CD14-positive monocyte (primary cell): ENCODE measurements around the gene CAPG. TPM values are rescaled to one million over a fixed set of nuclear protein-coding genes. Genes with fewer than 3 reads are reported as not detected.

ENCODE experiments used
- DNase-seq, 3 donors: peaks; one replicate each; pipeline ENCODE4 v3.0.0-alpha.2; 2011 to 2022
- H2AFZ ChIP-seq: 2 replicates; pipeline ENCODE4 v1.6.0; 2012; ENCODE audit warnings: mild to moderate bottlenecking, low read depth, low read length, inconsistent platforms; ENCODE audit not compliant: insufficient read depth, poor library complexity, severe bottlenecking
- H3K27ac ChIP-seq, 2 donors: 1 replicate in 1 of 2; 2 replicates in 1 of 2; pipeline ENCODE4 v1.5.1; 2012 to 2013; ENCODE audit warnings: low read length in 2 of 2, control low read depth in 1 of 2, inconsistent platforms in 1 of 2, low read depth in 1 of 2, mild to moderate bottlenecking in 1 of 2
- H3K27me3 ChIP-seq, 2 donors: one replicate each; pipeline versions ENCODE4 v1.6.0 to v1.6.1; 2011 to 2013; ENCODE audit warnings: low read length in 2 of 2; ENCODE audit not compliant: control insufficient read depth in 2 of 2, insufficient read depth in 2 of 2
- H3K36me3 ChIP-seq, 2 donors: replicated peaks in 1 of 2; 1 replicate in 1 of 2; 2 replicates in 1 of 2; pipeline versions ENCODE4 v1.5.1 to v1.6.1; 2012 to 2013; ENCODE audit warnings: low read length in 2 of 2, control low read depth in 1 of 2, inconsistent platforms in 1 of 2, mild to moderate bottlenecking in 1 of 2; ENCODE audit not compliant: insufficient read depth in 2 of 2, control insufficient read depth in 1 of 2
- H3K4me1 ChIP-seq, 2 donors: 1 replicate in 1 of 2; 2 replicates in 1 of 2; pipeline versions ENCODE4 v1.5.1 to v1.6.1; 2012 to 2013; ENCODE audit warnings: low read length in 2 of 2, control low read depth in 1 of 2, inconsistent platforms in 1 of 2, mild to moderate bottlenecking in 1 of 2, moderate library complexity in 1 of 2; ENCODE audit not compliant: insufficient read depth in 2 of 2, control insufficient read depth in 1 of 2
- H3K4me2 ChIP-seq: replicated peaks from 2 replicates; pipeline ENCODE3; 2012; ENCODE audit warnings: low read length, moderate library complexity, mild to moderate bottlenecking; ENCODE audit not compliant: poor library complexity, severe bottlenecking; ENCODE audit errors: extremely low read depth
- H3K4me3 ChIP-seq, 3 experiments: fragments of 200-600 bp in 1 of 3; sonication (generic) in 1 of 3; replicated peaks in 1 of 3; 1 replicate in 2 of 3; 2 replicates in 1 of 3; pipeline ENCODE4 v1.5.1; 2011 to 2013; ENCODE audit warnings: low read length in 3 of 3, mild to moderate bottlenecking in 3 of 3, control low read depth in 2 of 3, low read depth in 2 of 3, inconsistent platforms in 1 of 3, moderate library complexity in 1 of 3
- H3K79me2 ChIP-seq: 2 replicates; pipeline ENCODE4 v1.6.0; 2012; ENCODE audit warnings: mild to moderate bottlenecking, control low read depth, inconsistent platforms, low read length, moderate library complexity; ENCODE audit not compliant: insufficient read depth
- H3K9ac ChIP-seq: 2 replicates; pipeline ENCODE4 v1.6.0; 2017; ENCODE audit warnings: low read length, mild to moderate bottlenecking; ENCODE audit not compliant: insufficient read depth, poor library complexity, severe bottlenecking
- H3K9me3 ChIP-seq, 2 donors: replicated peaks in 1 of 2; 1 replicate in 1 of 2; 2 replicates in 1 of 2; pipeline versions ENCODE4 v1.5.1 to v1.6.1; 2012 to 2013; ENCODE audit warnings: low read length in 2 of 2, control low read depth in 1 of 2; ENCODE audit not compliant: control insufficient read depth in 1 of 2, insufficient read depth in 1 of 2
- H4K20me1 ChIP-seq: 2 replicates; pipeline ENCODE4 v1.6.0; 2012; ENCODE audit warnings: mild to moderate bottlenecking, low read length, control low read depth, moderate library complexity; ENCODE audit not compliant: insufficient read depth
- H3K27ac Mint-ChIP-seq, 7 donors: one replicate each; pipeline ENCODE4 v1.8.0; 2020; ENCODE audit warnings: mild to moderate bottlenecking in 7 of 7, mixed read lengths in 7 of 7, moderate library complexity in 6 of 7, inconsistent platforms in 2 of 7
- H3K27me3 Mint-ChIP-seq, 3 donors: one replicate each; pipeline ENCODE4 v1.8.0; 2021 to 2022; ENCODE audit warnings: low read depth in 3 of 3, mild to moderate bottlenecking in 3 of 3, mixed read lengths in 3 of 3, moderate library complexity in 3 of 3, inconsistent platforms in 1 of 3
- H3K36me3 Mint-ChIP-seq, 2 donors: one replicate each; pipeline ENCODE4 v1.8.0; 2020; ENCODE audit warnings: mixed read lengths in 2 of 2, inconsistent platforms in 1 of 2, mild to moderate bottlenecking in 1 of 2
- H3K4me1 Mint-ChIP-seq: one replicate; pipeline ENCODE4 v1.8.0; 2020; ENCODE audit warnings: mild to moderate bottlenecking, mixed read lengths
- H3K4me3 Mint-ChIP-seq, 2 donors: one replicate each; pipeline ENCODE4 v1.8.0; 2020; ENCODE audit warnings: mild to moderate bottlenecking in 2 of 2, mixed read lengths in 2 of 2, moderate library complexity in 1 of 2
- H3K9me3 Mint-ChIP-seq, 7 donors: one replicate each; pipeline ENCODE4 v1.8.0; 2020 to 2022; ENCODE audit warnings: mixed read lengths in 7 of 7, mild to moderate bottlenecking in 6 of 7, moderate library complexity in 6 of 7, inconsistent platforms in 2 of 7
- CTCF ChIP-seq: fragments of 200-600 bp; IDR thresholded peaks from one replicate; pipeline ENCODE4 v1.8.0; 2022; ENCODE audit warnings: antibody characterized with exemption, mild to moderate bottlenecking
- WGBS: methylation state at CpG from one replicate; pipeline ENCODE4 v1.1.5; 2013; ENCODE audit warnings: missing lambda C conversion rate; ENCODE audit not compliant: insufficient coverage; 5-methylcytosine and 5-hydroxymethylcytosine counted together
- intact Hi-C, 2 donors: fragments of 100-400 bp; cut with micrococcal nuclease; formaldehyde crosslinking; loops; one replicate each; pipeline versions ENCODE4 v1.15.0 to v1.15.1; 2023
- polyA plus RNA-seq, 3 donors: library from polyadenylated mRNA; depleted of rRNA in 1 of 3; unstranded in 2 of 3; stranded (reverse) in 1 of 3; fragments of 300-500 nt in 2 of 3; fragments of >200 nt in 1 of 3; fragmentation: Illumina TruSeq in 2 of 3; gene quantifications; 1 replicate in 2 of 3; 2 replicates in 1 of 3; pipeline ENCODE4 v1.2.3, GENCODE V29; 2012 to 2021

Gene CAPG
- polyA plus RNA-seq, 3 donors: 474 to 847 (median 631) TPM

DNA sequence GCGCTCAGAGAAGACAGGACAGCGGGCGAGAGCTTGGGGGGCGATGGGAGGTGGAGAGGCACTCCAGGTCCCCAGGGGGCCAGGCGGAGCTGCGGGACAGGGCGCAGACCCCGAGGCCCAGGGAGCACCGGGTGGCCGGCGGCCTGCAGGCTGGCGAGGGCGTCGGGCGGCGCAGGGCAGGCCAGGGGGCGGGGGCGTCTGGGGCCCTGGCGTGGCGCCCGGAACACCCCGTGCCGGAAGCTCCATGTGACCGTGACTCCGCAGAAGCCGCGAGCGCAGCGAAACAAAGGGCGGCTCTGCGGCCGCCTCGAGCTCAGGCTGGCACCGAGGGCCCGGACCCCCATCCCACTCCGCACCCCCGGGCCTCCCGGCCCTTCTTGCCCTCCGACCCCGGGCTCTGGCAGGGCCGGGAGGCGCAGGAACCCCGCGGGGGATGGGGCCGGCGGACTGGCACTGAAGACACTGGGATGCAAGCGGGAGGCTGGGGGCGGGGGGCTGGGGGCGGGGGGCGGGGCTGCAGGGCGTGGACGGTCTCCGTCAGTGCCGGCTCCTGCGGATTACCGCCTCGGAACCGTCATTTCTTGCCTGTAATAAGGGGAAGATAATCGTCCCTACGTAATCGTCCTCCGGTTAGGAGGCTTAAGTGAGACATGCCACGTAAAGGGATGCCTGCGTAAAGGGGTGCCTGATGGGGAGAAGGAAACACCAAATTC is 27.5 kb upstream of the CAPG start:
- H3K27me3 ChIP-seq: no peaks in the 10 kb centered on the region
- H3K4me1 ChIP-seq: peaks cover 57 to 66% of the 10 kb centered on the region in 2 donors
- H3K79me2 ChIP-seq: no peaks in the 10 kb centered on the region
- peak overlapping the region; percentile 57 for H2AFZ ChIP-seq
- H3K9ac ChIP-seq: peak overlapping the region; percentile 83
- no peaks in the 10 kb centered on the region for H3K9me3 ChIP-seq
- WGBS: 0% methylated on average over 53 of the region's 64 CpGs
- H3K27ac ChIP-seq: peak overlapping the region; percentile 92 to 98
- peaks cover 59% of the 10 kb centered on the region for H3K4me1 Mint-ChIP-seq
- peak overlapping the region; percentile 71 for H3K4me2 ChIP-seq
- peak; percentile 96 for DNase-seq
- H3K9me3 Mint-ChIP-seq: no peaks in the 10 kb centered on the region
- intact Hi-C loops: loop anchor here (5.0 kb wide), 2 partner anchors 60 to 100 kb away; partner anchors contain the start of gene MAT2A (in 2 of the 2)
- H3K4me3 Mint-ChIP-seq: peak overlapping the region; percentile 68 to 76
- H4K20me1 ChIP-seq: no peaks in the 10 kb centered on the region
- no peak for TF ChIP-seq CTCF
- H3K27ac Mint-ChIP-seq: peak overlapping the region; percentile 98 to 100 (median 99)
- no peaks in the 10 kb centered on the region for H3K36me3 Mint-ChIP-seq
- H3K27me3 Mint-ChIP-seq: peaks cover 0 to 7% (median 2%) of the 10 kb centered on the region in 3 donors
- H3K36me3 ChIP-seq: no peaks in the 10 kb centered on the region
- peak overlapping the region in 2 of 3 experiments; percentile 12 to 38 for H3K4me3 ChIP-seq

GRCh38 chr2:85436836-85437487 is 26.8 kb upstream of the CAPG start:
- peak overlapping the region; percentile 95 to 100 (median 98) for H3K27ac Mint-ChIP-seq
- intact Hi-C loops: loop anchor here (5.0 kb wide), 2 partner anchors 60 to 100 kb away; partner anchors contain the start of gene MAT2A (in 2 of the 2)

More at GRCh38 chr2:85436836-85437487, 26.8 kb upstream of the CAPG start:
- peak overlapping the region; percentile 83 for H3K9ac ChIP-seq
- peak in 1 of 3 donors; percentile 18 for DNase-seq
- peak overlapping the region; percentile 62 to 64 for H3K4me3 Mint-ChIP-seq
- H4K20me1 ChIP-seq: no peaks in the 10 kb centered on the region
- H2AFZ ChIP-seq: peak overlapping the region; percentile 57
- no peak for TF ChIP-seq CTCF
- no peaks in the 10 kb centered on the region for H3K9me3 Mint-ChIP-seq
- WGBS: 57% methylated on average over 5 of the region's 10 CpGs
- peak overlapping the region; percentile 71 for H3K4me2 ChIP-seq
- no peaks in the 10 kb centered on the region for H3K36me3 Mint-ChIP-seq
- H3K4me3 ChIP-seq: no peak overlapping the region
- H3K27me3 ChIP-seq: no peaks in the 10 kb centered on the region
- H3K79me2 ChIP-seq: no peaks in the 10 kb centered on the region
- no peaks in the 10 kb centered on the region for H3K9me3 ChIP-seq
- peaks cover 53% of the 10 kb centered on the region for H3K4me1 Mint-ChIP-seq
- H3K4me1 ChIP-seq: peaks cover 54 to 62% of the 10 kb centered on the region in 2 donors
- no peaks in the 10 kb centered on the region for H3K36me3 ChIP-seq
- peaks cover 0 to 6% (median 2%) of the 10 kb centered on the region in 3 donors for H3K27me3 Mint-ChIP-seq
- H3K27ac ChIP-seq: peak overlapping the region; percentile 92 to 98
